ENCODE measurements around the gene CEP72. TPM values are rescaled to one million over a fixed set of nuclear protein-coding genes. Genes with fewer than 3 reads are reported as not detected.

CEP72 gene
- total RNA-seq, 1 experiment from 2014 or later: 24.8 TPM

GRCh38 chr5:581266-581665 lies 30.9 kb upstream of the CEP72 start:
- no peaks in the 10 kb centered on the region for H3K27me3 ChIP-seq (ENCODE audit: insufficient read depth, low read length)
- H2BK120ac ChIP-seq (ENCODE audit: low read depth, low read length, poor library complexity, severe bottlenecking): no peak overlapping the region
- H2AFZ ChIP-seq (ENCODE audit: low read length): no peak overlapping the region
- no peaks in the 10 kb centered on the region for H3K4me1 ChIP-seq (ENCODE audit: insufficient read depth, low read length)
- no peak overlapping the region for H2BK15ac ChIP-seq (ENCODE audit: low read depth, low read length)
- no CpG with 5 or more reads among the region's 7 CpGs for WGBS (ENCODE audit: extremely low coverage, insufficient read length, low lambda C conversion rate)
- H4K5ac ChIP-seq (ENCODE audit: insufficient read length, low read depth, low read length): no peak overlapping the region
- no peak for DNase-seq
- no peaks in the 10 kb centered on the region for H4K20me1 ChIP-seq (ENCODE audit: control insufficient read depth, insufficient read depth, insufficient read length)
- no peak overlapping the region for H4K8ac ChIP-seq (replicated peaks; ENCODE audit: insufficient read length, low read depth, low read length)
- no peak overlapping the region for H3K9ac ChIP-seq (ENCODE audit: extremely low read depth, insufficient read length, low read length)
- no peaks in the 10 kb centered on the region for H3K79me1 ChIP-seq (ENCODE audit: insufficient read depth, low read depth, low read length, poor library complexity, severe bottlenecking)
- Mint-ChIP-seq H3K36me3 (ENCODE audit: insufficient read depth in 1 of 3, low read depth in 3 of 3) (peaks cover 0 to 10% (median 0%) of the 10 kb centered on the region in 3 experiments; a peak in 1 of 7 replicates), H3K4me3 (no peak overlapping the region), H3K27me3 (ENCODE audit: low read depth) (peaks cover 82% of the 10 kb centered on the region), H3K9me3 (peaks cover 18% of the 10 kb centered on the region in 2 experiments), H3K27ac (no peak overlapping the region), H3K4me1 (peaks cover 18 to 23% of the 10 kb centered on the region in 2 experiments)
- H3K79me2 ChIP-seq (ENCODE audit: insufficient read depth, low read length): no peaks in the 10 kb centered on the region
- no peak overlapping the region for H3K4me2 ChIP-seq (ENCODE audit: insufficient read depth, insufficient read length, low read length)
- no peak overlapping the region for H3K18ac ChIP-seq (ENCODE audit: insufficient read length, low read depth, low read length)
- H3K23ac ChIP-seq (ENCODE audit: insufficient read length, low read depth, low read length): no peak overlapping the region
- H4K91ac ChIP-seq (ENCODE audit: insufficient read length, low read depth, low read length): no peak overlapping the region
- no peak overlapping the region for H3K14ac ChIP-seq (ENCODE audit: insufficient read depth, low read length)
- no peak overlapping the region for H2AK5ac ChIP-seq (ENCODE audit: insufficient read length, low read length)
- H3K4ac ChIP-seq (ENCODE audit: low read depth, low read length): no peak overlapping the region
- H3K23me2 ChIP-seq (ENCODE audit: insufficient read length, low read depth, low read length, poor library complexity, severe bottlenecking): no peaks in the 10 kb centered on the region
- H2BK5ac ChIP-seq (ENCODE audit: insufficient read length, low read length): no peak overlapping the region
- no peak overlapping the region for H2BK12ac ChIP-seq (ENCODE audit: insufficient read length, low read depth, low read length)
- no peak overlapping the region for H3K27ac ChIP-seq (ENCODE audit: insufficient read length, low read depth, low read length)
- no peaks in the 10 kb centered on the region for H3K9me3 ChIP-seq (ENCODE audit: control insufficient read depth, low read depth, low read length)
- TF ChIP-seq CTCF (conservative IDR thresholded peaks at IDR 0.05): no peak
- H2BK20ac ChIP-seq (ENCODE audit: low read depth, low read length, poor library complexity, severe bottlenecking): no peak overlapping the region
- H3K56ac ChIP-seq (ENCODE audit: insufficient read length, low read depth, low read length): no peak overlapping the region
- H3T11ph ChIP-seq (ENCODE audit: low read length): no peak overlapping the region

Measured in H9 (cell line).